DND-41 (cell line): ENCODE measurements around the gene DIRAS1.

ENCODE experiments used
- EZH2 ChIP-seq: IDR thresholded peaks from 3 replicates; pipeline ENCODE4 v1.6.1; 2012; ENCODE audit warnings: borderline replicate concordance, low read depth, mild to moderate bottlenecking, moderate library complexity, low read length, inconsistent platforms; ENCODE audit not compliant: severe bottlenecking
- TF ChIP-seq, protein P1 (sequence below): IDR thresholded peaks from 2 replicates; pipeline ENCODE4 v1.5.1; 2012; ENCODE audit warnings: borderline replicate concordance, low read length, moderate library complexity, mild to moderate bottlenecking; ENCODE audit not compliant: poor library complexity, severe bottlenecking; ENCODE audit errors: extremely low read depth

DNA sequence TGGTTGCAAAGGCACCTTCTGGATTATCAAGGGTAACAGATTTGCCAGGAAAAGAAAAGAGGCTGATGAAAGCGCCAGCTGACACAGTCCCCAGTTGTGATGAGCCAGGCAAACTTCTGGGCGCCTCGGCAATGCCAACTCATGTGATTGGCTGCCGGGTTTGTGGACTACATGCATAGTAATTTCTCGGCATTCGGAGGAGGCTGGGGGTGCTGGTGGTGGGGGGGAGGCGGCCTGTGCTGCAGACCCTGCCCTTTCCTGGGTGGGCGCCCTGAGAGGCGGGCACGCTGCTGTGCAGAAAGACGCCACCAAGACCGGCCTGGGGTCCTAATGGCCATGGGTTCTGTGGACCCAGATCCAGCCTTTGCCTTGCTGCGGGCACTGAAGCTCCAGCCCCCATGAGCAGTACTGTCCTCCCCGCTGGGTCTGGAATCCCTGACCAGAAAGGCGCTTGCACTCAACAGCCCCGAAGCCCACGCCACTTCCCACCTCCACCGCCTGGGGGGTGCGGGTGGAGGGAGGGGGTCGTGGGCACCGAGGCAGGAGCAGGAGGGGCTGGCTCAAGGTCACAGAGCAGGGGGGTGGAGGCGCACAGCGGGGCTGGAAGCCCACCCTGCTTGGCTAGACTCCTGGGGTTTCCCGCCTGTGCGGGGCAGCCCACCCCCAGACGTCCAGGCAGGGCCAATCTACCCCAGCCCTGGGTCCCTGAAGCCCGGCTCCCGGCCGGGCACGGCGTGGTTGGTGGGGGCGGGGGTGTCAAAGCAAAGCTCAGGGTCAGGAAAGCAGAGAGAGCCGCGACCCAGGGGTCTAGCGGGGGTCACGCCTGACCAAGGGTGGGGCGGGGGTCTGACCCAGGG is 1.0 kb downstream of the DIRAS1 start:
- TF ChIP-seq, protein P1, sequence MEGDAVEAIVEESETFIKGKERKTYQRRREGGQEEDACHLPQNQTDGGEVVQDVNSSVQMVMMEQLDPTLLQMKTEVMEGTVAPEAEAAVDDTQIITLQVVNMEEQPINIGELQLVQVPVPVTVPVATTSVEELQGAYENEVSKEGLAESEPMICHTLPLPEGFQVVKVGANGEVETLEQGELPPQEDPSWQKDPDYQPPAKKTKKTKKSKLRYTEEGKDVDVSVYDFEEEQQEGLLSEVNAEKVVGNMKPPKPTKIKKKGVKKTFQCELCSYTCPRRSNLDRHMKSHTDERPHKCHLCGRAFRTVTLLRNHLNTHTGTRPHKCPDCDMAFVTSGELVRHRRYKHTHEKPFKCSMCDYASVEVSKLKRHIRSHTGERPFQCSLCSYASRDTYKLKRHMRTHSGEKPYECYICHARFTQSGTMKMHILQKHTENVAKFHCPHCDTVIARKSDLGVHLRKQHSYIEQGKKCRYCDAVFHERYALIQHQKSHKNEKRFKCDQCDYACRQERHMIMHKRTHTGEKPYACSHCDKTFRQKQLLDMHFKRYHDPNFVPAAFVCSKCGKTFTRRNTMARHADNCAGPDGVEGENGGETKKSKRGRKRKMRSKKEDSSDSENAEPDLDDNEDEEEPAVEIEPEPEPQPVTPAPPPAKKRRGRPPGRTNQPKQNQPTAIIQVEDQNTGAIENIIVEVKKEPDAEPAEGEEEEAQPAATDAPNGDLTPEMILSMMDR, result no peak
- no peak for TF ChIP-seq EZH2
